Panc1 (cell line): ENCODE measurements around the gene MMP23B. TPM values are rescaled to one million over a fixed set of nuclear protein-coding genes. Genes with fewer than 3 reads are reported as not detected.

Source experiments
- ATAC-seq: fragments of 200-7000 bp; cut with Tn5 transposase; 2 replicates; pipeline ENCODE4 v1.9.1; 2020; ENCODE audit warnings: mild to moderate bottlenecking, moderate library complexity
- BruUV-seq: library from RNA; stranded (reverse); fragments of 400-500 nt; replicated peaks from 2 replicates; lab custom pipeline; 2021; lab: Mats Ljungman, UMichigan
- CTCF ChIA-PET: fragments of 300-600 bp; sonication (Branson Sonifier 250); formaldehyde crosslinking; loops from one replicate; lab custom pipeline; 2022; ENCODE audit warnings: antibody characterized with exemption; lab: Charles Lee
- POLR2A ChIA-PET: fragments of 300-600 bp; sonication (Branson Sonifier 250); formaldehyde crosslinking; loops from one replicate; lab custom pipeline; 2022; ENCODE audit warnings: antibody characterized with exemption; lab: Charles Lee
- DNase-seq: peaks from one replicate; pipeline ENCODE4 v3.0.0-alpha.2; 2010; ENCODE audit warnings: low read depth, low spot score
- H3K27ac ChIP-seq: 2 replicates; pipeline ENCODE4 v1.5.1; 2011; ENCODE audit warnings: mild to moderate bottlenecking, low read length, inconsistent platforms
- H3K27me3 ChIP-seq: fragments of 200-500 bp; sonication (Bioruptor generic); 2 replicates; pipeline ENCODE4 v1.6.0; 2014; ENCODE audit warnings: low read length, inconsistent platforms; ENCODE audit not compliant: control insufficient read depth, insufficient read depth
- H3K36me3 ChIP-seq: fragments of 200-500 bp; sonication (Bioruptor generic); 2 replicates; pipeline ENCODE4 v1.5.1; 2014; ENCODE audit warnings: inconsistent platforms, mild to moderate bottlenecking, low read length, moderate library complexity; ENCODE audit not compliant: control insufficient read depth, insufficient read depth
- H3K4me1 ChIP-seq: 2 replicates; pipeline ENCODE4 v1.5.1; 2011; ENCODE audit warnings: inconsistent platforms, mild to moderate bottlenecking, low read length, moderate library complexity; ENCODE audit not compliant: control insufficient read depth, insufficient read depth
- H3K4me3 ChIP-seq, 2 experiments: 2 replicates each; pipeline ENCODE4 v1.5.1; 2011 to 2012; ENCODE audit warnings: low read depth in 2 of 2, low read length in 2 of 2, mild to moderate bottlenecking in 2 of 2, inconsistent platforms in 1 of 2, moderate library complexity in 1 of 2
- H3K9me3 ChIP-seq: fragments of 200-500 bp; sonication (Bioruptor generic); 2 replicates; pipeline ENCODE4 v1.5.1; 2014; ENCODE audit warnings: low read depth, mild to moderate bottlenecking, inconsistent platforms, low read length, moderate library complexity; ENCODE audit not compliant: control insufficient read depth, insufficient read depth
- POLR2AphosphoS5 ChIP-seq: IDR thresholded peaks from 2 replicates; pipeline ENCODE4 v1.6.1; 2012; ENCODE audit warnings: mild to moderate bottlenecking, low read depth, low read length, moderate library complexity
- SIN3A ChIP-seq: IDR thresholded peaks from 2 replicates; pipeline ENCODE4 v1.6.1; 2012; ENCODE audit warnings: low read depth, mild to moderate bottlenecking, low read length, moderate library complexity, borderline replicate concordance; ENCODE audit not compliant: insufficient read depth
- TCF7L2 ChIP-seq: IDR thresholded peaks from 2 replicates; pipeline ENCODE4 v1.6.1; 2011; ENCODE audit warnings: mild to moderate bottlenecking, low read depth, low read length, inconsistent platforms
- in situ Hi-C: cut with HindIII; loops from 2 replicates; pipeline ENCODE4 v1.10.0; 2016; ENCODE audit warnings: low sequenced_read_pairs, low pct_unique_long_range_greater_than_20kb
- intact Hi-C: fragments of 100-400 bp; cut with micrococcal nuclease; formaldehyde crosslinking; loops from one replicate; pipeline ENCODE4 v1.10.0; 2022; ENCODE audit not compliant: unreplicated experiment
- total RNA-seq: library from RNA; stranded (reverse); gene quantifications from one replicate; pipeline ENCODE4 v1.2.1, GENCODE V29; 2021; ENCODE audit not compliant: unreplicated experiment
- TF ChIP-seq, protein P1 (sequence below): fragments of 450-650 bp; IDR thresholded peaks from 2 replicates; pipeline ENCODE4 v1.5.1; 2017; ENCODE audit warnings: mild to moderate bottlenecking
- TF ChIP-seq, protein P2 (sequence below), 2 experiments: IDR thresholded peaks; 2 replicates each; pipeline ENCODE4 v1.6.1; 2011 to 2012; ENCODE audit warnings: low read depth in 2 of 2, control low read depth in 1 of 2, low read length in 1 of 2, mild to moderate bottlenecking in 1 of 2, moderate library complexity in 1 of 2; ENCODE audit not compliant: insufficient read depth in 1 of 2

Gene MMP23B
- total RNA-seq, 1 experiment from 2014 or later = 5.0 TPM

DNA sequence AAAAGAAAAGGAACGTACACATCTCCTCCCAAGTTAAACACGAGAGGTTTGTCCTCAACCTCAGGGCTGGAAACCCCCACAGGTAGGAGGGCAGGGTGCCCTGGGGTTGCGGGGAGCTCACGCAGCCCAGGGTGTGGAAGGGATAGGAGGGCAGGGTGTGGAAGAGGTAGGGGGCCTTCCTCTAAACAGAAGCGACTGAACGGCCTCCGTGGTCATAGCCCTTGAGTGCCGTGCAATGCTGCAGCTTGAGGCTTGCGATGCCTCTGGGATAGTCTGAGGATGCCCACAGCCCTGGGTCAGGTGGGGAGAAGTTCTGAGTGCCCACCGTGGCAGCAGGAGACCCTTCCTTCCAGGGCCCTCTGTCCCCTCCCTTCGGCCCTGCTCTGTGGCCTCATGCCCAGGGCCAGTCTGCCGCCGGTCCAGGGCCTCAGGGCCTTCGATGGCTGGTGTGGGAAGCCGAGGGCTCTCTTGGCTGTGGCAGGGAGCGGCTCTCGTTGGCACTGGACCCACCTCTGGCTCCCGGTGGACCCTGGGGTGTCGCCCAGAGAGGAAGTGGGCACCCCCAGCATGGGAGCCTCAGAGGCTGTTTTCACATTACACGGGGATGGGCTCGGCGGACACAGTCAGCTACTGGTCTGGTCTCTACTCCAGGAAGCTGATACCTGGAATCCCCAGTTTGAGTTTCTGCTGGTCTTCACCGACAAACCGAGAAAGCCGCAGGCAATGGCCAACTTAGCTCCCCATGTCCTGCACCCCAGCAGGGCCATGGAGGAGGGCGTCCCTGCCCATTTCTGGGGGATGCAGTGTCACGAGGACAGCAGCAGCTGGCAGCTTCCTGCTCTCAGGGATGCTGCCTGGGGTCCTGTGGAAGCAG is 33.2 kb downstream of the MMP23B start:
- H3K9me3 ChIP-seq = no peaks in the 10 kb centered on the region
- no peaks in the 10 kb centered on the region for H3K4me1 ChIP-seq
- ChIA-PET POLR2A (no interaction called here), CTCF (interaction anchor here (1.0 kb wide), 1 partner anchor 13 kb away, joined by 4 read pairs; no protein-coding TSS in a partner anchor)
- no peak overlapping the region for H3K27ac ChIP-seq
- H3K27me3 ChIP-seq = no peaks in the 10 kb centered on the region
- DNase-seq = no peak
- H3K36me3 ChIP-seq = peaks cover 2% of the 10 kb centered on the region; the same call in 1 of the 2 replicates
- no TSS peak for BruUV-seq
- H3K4me3 ChIP-seq = no peak overlapping the region
- peak; percentile 5; the same call in 1 of the 2 replicates for ATAC-seq
- intact Hi-C loops (no loop called here), in situ Hi-C loops (no loop called here)
- TF ChIP-seq TCF7L2 = no peak
- TF ChIP-seq, protein P1, sequence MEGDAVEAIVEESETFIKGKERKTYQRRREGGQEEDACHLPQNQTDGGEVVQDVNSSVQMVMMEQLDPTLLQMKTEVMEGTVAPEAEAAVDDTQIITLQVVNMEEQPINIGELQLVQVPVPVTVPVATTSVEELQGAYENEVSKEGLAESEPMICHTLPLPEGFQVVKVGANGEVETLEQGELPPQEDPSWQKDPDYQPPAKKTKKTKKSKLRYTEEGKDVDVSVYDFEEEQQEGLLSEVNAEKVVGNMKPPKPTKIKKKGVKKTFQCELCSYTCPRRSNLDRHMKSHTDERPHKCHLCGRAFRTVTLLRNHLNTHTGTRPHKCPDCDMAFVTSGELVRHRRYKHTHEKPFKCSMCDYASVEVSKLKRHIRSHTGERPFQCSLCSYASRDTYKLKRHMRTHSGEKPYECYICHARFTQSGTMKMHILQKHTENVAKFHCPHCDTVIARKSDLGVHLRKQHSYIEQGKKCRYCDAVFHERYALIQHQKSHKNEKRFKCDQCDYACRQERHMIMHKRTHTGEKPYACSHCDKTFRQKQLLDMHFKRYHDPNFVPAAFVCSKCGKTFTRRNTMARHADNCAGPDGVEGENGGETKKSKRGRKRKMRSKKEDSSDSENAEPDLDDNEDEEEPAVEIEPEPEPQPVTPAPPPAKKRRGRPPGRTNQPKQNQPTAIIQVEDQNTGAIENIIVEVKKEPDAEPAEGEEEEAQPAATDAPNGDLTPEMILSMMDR = no peak
- TF ChIP-seq POLR2AphosphoS5 = no peak
- TF ChIP-seq SIN3A = no peak
- TF ChIP-seq, protein P2, sequence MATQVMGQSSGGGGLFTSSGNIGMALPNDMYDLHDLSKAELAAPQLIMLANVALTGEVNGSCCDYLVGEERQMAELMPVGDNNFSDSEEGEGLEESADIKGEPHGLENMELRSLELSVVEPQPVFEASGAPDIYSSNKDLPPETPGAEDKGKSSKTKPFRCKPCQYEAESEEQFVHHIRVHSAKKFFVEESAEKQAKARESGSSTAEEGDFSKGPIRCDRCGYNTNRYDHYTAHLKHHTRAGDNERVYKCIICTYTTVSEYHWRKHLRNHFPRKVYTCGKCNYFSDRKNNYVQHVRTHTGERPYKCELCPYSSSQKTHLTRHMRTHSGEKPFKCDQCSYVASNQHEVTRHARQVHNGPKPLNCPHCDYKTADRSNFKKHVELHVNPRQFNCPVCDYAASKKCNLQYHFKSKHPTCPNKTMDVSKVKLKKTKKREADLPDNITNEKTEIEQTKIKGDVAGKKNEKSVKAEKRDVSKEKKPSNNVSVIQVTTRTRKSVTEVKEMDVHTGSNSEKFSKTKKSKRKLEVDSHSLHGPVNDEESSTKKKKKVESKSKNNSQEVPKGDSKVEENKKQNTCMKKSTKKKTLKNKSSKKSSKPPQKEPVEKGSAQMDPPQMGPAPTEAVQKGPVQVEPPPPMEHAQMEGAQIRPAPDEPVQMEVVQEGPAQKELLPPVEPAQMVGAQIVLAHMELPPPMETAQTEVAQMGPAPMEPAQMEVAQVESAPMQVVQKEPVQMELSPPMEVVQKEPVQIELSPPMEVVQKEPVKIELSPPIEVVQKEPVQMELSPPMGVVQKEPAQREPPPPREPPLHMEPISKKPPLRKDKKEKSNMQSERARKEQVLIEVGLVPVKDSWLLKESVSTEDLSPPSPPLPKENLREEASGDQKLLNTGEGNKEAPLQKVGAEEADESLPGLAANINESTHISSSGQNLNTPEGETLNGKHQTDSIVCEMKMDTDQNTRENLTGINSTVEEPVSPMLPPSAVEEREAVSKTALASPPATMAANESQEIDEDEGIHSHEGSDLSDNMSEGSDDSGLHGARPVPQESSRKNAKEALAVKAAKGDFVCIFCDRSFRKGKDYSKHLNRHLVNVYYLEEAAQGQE (IDR thresholded peaks at IDR 0.05; ENCODE audit: insufficient read depth in 1 of 2, low read depth in 2 of 2, low read length in 1 of 2) = no peak

DNA sequence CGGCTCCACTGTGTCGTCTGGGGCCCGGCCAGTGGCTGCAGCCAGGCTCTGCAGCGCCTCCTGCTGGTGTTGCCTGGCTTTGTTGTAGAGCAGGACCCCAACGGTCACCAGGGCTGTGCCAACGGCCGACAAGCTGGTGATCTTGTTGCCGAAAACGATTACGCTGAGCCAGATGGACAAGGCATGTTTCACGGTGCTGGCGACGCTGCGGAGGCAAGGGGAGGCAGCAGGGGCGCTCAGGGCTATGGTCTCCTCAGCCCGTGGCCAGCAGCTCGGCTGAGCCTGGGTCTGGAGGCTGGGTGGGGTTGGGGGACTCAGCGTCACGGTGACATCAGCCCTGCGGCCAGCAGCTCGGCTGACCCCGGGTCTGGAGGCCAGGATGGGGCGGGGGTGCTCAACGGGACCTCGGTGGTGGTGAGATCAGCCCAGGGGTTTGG is 33.9 kb downstream of the MMP23B start:
- no peak overlapping the region for H3K27ac ChIP-seq
- H3K4me1 ChIP-seq = no peaks in the 10 kb centered on the region
- DNase-seq (no peak), ATAC-seq (0 out of 2 replicates have a peak, but pooled peaks have one; percentile 22)
- no peak for TF ChIP-seq TCF7L2
- TF ChIP-seq, protein P1 = peak; percentile 84
- intact Hi-C loops = no loop called here
- H3K27me3 ChIP-seq = no peaks in the 10 kb centered on the region
- no peaks in the 10 kb centered on the region for H3K9me3 ChIP-seq
- no TSS peak for BruUV-seq
- in situ Hi-C loops = no loop called here
- no peak overlapping the region for H3K4me3 ChIP-seq
- H3K36me3 ChIP-seq = peaks cover 2% of the 10 kb centered on the region; the same call in 1 of the 2 replicates
- POLR2A ChIA-PET = no interaction called here
- CTCF ChIA-PET = interaction anchor here (0.5 to 1.0 kb wide), 3 partner anchors 13 to 138 kb away, joined by 3 to 4 read pairs (median 3); no protein-coding TSS in a partner anchor
